Inflammatory macrophage treated with lipopolysaccharide for 1 hour (primary cell): ENCODE results near the gene ENAH.
"Not testable (repeated sequence)": the region's sequence is repeated elsewhere in the genome, so short reads cannot be mapped to it uniquely, and the experiment has no call there.

ENCODE experiments used
- DNase-seq, 2 donors: peaks; one replicate each; pipeline ENCODE4 v3.0.0-alpha.2; 2020 to 2022

Gene ENAH

DNA sequence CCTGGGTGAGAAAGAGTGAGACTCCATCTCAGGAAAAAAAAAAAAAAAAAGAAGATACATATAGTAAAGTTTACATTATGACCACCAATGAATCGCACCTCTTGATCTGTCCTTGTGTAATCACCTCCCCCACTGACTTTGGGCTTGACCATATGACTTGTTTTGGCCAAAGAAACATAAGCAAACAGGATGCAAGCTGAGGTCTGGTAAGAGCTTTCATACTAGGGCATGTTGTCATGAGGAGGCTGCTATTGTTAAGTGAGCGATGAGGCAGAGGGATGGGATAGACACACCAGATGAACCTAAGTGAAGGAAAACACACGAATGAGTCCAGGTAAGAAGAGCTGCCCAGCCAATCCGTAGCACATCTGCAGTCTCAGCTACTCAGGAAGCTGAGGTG is 10.7 kb downstream of the ENAH start:
- DNase-seq: no peak

DNA sequence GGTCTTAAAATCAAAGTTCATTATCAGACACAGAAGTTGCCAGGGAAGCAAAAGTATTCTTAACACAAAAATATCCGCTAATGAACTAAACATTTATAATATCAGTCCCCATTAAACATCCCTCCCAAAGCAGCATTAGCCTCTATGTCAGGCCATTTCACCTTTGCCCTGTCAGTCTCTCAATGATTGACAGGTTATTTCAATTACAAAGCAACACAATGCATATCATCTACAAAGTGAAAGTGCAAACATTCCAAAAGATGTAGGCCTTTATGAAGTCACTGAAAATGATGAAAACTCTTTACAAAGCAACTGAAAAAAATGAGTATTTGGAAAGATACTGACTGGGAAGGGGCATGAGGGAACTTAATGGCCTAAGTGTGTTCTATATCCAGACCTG is 14.1 kb downstream of the ENAH start:
- DNase-seq: no peak

DNA sequence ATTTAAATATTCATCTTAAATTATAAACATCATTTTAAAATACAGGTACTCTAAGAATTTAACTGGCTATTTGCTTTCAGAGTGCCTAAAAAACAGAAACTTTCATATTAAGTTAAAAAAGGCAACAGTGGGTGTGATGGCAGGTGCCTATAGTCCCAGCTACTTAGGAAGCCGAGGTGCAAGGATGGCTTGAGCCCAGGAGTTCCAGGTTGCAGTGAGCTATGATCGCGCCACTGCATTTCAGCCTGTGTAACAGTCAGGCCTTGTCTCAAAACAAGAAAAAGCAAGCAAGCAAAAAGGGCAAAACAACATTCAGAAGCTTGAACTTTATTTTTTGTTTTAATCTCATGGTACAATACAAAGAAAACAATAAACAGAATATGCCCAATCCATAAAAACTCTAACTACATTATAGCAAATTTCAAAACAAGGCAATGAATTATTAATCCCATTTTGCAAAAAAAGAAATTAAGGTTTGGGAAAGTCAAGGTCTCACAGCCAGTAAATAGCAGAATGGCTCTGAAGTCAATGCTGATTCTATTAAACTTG is 15.2 kb downstream of the ENAH start:
- DNase-seq: no peak

DNA sequence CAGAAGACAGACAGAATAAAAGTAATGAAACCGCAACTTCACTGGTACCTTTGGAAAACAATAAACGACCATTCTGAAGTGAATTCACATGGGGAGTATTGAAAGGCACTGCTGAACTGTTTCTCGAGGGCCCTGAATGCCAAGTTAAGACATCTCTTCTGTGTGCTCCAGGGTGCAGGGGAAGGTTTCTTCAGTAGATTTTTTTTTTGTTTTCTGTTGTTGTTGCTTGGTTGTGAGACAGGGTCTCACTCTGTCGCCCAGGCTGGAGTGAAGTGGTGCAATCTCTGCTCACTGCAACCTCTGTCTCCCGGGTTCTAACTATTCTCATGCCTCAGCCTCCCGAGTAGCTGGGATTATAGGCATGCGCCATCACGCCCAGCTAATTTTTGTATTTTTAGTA is 15.9 kb downstream of the ENAH start:
- not testable (repeated sequence) for DNase-seq

DNA sequence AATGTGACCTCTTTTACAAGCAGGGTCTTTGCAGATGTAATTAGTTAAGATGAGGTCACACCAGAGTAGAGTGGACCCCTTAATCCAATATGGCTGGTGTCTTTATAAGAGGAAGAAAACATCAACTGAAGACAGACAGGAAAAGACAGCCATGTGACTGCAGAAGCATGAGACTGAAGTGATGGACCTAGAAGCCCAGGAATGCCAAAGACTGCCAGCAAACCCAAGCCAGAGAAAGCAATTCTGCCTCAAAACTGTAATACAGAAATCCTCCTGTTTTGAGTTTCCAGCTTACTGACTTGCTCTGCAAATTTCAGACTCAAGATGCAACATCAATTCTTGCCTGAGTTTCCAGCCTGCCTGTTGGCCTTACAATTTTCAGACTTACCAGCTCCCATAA is 17.3 kb downstream of the ENAH start:
- no peak for DNase-seq

DNA sequence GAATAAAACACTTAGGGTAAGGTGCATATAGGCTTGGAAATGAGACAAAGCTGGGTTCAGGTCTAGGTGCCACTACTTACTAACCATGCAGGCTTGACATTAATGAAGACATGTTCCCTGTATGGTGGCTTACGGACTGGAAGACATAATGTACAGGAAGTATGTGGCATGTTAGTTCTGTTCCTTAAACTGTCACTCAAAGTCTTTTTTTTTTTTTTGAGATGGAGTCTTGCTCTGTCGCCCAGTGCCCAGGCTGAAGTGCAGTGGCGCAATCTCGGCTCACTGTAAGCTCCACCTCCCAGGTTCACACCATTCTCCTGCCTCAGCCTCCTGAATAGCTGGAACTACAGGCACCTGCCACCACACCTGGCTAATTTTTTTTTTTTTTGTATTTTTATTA is 20.1 kb downstream of the ENAH start:
- not testable (repeated sequence) for DNase-seq

DNA sequence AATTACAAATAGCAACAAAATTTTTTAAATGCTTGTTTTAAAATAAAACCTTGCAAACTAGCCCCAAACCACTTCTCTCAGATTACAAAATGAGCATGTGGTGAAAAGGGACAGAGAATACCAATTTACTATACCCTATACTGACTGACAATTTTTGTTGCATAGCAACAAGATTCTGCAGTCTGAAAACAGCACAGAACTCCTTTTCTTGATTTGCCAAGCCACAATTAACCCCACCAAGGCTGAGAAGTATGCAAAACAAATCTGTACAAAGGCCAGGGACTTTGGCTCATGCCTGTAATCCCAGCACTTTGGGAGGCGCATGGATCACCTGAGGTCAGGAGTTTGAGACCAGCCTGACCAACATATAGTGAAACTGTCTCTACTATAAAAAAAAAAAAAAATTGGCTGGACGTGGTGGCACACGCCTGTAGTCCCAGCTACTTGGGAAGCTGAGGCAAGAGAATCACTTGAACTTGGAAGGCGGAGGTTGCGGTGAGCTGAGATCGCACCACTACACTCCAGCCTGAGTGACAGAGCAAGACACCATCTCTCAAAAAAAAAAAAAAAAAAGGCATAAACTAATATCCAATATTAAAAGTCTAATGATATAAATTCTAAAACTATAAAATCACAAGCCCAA is 21.8 kb downstream of the ENAH start:
- no peak for DNase-seq

DNA sequence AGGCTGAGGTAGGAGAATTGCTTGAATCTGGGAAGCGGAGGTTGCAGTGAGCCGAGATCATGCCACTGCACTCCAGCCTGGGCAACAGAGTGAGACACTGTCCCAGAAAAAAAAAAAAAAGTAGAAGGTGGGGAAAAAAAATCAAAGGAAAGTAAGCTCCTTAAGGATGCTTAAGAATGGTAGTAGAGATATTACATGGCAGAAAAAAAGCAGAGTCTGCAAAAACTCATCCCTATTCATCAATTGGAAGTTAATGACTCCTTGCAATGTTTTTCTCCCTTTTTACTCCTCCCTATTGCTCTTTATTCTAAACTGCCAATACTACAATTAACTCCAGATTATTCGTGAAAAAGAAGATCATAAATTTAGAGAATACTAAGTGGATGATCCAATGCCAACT is 23.4 kb downstream of the ENAH start:
- DNase-seq: no peak

DNA sequence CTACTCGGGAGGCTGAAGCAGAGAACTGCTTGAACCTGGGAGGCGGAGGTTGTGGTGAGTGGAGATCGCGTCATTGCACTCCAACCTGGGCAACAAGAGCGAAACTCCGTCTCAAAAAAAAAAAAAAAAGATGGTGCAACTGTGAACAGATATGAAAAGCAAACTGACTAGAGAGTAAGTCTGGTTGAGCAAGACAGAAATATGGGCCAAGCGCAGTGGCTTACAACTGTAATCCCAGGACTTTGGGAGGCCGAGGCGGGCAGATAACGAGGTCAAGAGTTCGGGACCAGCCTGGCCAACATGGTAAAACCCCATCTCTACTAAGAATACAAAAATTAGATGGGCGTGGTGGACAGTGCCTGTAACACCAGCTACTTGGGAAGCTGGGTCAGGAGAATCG is 24.1 kb downstream of the ENAH start:
- DNase-seq: not testable (repeated sequence)

DNA sequence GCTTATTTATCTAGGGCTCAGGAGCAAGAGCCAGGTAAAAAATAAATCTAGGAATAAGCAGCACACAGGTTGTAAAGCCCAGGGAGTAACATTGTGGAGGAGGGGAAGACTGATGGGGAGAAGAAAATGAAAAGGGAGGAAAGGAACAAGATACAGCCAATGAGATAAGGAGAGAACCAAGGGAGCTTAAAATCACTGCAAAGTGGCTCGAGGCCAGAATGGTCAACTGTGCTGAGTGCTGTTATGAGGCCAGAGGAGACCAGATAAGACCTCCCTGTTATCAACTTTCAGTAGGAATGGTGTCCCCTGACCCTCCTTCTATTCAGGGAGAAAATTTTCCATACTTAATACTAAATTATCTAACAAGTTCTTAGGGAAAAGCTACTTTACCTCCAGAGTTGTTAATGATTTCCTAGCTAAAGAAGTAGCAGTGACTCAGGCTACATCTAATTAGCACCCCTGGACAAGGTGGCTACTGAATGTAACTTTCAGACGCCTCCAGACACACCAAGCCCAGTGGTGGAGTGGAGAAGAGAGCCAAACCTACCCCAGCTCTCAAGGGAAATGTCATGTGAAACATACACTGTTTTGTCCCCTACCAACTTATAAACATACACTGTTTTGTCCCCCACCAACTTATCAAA is 25.5 kb downstream of the ENAH start:
- no peak for DNase-seq

DNA sequence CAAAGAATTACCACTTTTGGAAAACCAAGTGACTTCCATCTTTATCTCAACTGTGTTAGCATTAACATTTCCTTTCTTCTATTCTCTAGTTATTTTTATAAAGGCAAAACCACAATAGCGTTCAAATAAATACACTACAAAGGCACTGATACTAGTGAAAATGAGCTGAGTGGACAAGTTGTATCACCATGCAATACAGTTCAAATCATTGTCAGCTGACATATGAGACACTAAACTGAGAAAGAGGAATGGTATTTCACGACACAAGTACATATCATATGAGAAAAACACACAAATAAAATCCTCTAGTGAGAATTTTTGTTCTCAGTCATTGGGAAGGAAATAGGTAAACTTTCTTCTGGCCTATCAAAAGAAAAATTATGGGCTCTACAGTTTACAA is 26.2 kb downstream of the ENAH start:
- no peak for DNase-seq

DNA sequence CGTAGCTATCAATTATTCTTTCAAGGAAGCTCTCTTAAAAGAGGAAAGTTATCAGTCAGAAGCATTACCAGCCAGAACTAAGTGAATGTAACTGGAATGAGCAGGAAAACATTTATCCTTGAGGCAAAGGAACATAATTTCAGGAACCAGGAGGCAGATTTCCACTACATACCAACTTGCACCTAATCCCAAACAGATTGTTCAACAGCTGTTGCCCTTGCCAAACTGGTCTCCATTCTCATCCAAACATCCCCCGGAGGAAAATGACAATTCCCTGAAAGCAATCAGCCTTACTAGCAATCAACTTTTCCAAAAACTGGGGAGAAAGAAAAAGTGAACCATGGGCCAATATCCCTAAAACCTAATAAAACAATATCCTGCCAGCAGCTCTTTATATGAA is 35.0 kb downstream of the ENAH start:
- DNase-seq: no peak

DNA sequence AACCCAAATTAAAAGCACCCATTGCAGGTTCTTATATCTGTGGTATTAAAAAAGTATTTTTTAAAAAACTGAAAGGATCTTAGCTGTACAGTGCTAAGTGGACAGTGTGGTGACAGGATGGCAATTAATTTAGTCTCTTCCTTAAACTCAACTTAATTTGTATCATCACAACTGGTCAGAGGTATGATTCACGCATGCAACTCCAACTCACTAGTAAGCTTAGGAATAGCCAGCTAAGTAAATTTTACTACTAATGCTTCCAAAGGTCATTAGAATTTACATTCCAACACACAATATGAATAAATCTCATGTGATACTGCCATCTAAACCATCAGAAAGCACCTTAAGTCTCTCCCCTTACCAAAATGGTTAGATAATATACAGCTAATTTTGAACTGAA is 35.4 kb downstream of the ENAH start:
- DNase-seq: no peak

DNA sequence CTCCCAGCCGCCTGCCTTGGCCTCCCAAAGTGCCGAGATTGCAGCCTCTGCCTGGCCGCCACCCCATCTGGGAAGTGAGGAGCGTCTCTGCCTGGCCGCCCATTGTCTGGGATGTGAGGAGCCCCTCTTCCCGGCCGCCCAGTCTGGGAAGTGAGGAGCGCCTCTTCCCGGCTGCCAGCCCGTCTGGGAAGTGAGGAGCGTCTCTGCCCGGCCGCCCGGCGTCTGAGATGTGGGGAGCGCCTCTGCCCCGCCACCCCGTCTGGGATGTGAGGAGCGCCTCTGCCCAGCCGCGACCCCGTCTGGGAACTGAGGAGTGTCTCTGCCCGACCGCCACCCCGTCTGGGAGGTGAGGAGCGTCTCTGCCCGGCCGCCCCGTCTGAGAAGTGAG is 37.5 kb downstream of the ENAH start:
- DNase-seq: not testable (repeated sequence)

DNA sequence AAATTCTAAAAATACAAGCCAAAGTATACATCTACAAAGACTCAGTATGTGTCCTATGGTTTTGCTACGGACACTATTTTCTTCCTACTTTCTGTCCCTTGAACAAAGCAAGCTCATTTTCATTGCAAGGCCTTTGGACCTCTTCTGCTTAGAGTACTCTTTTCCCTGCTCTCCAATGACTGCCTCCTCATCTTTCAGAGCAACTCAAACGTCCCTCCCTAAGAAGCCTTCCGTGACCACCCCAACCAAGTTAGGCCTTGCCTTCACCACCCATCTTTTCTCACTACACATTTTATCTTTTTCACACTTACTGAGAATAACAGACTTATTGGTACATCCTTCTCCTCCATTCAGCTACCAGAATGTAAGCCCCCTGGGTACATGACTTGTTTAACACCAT is 39.9 kb downstream of the ENAH start:
- no peak for DNase-seq

DNA sequence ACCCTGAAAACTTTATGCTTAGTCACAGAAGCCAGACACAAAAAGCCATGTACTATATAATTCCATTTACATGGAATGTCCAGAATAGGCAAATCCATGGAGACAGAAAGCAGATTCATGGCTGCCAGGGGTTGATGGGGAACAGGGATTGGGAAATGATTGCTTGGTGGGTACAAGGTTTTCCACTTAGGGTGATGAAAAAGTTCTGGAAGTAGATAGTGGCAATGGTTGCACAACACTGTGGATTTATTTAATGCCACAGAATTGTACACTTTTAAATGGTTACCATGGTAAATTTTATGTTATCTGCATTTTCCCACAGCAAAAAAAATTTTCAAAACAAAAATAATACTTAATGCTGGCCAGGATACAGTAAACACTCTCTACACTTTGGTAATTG is 40.6 kb downstream of the ENAH start:
- no peak for DNase-seq

DNA sequence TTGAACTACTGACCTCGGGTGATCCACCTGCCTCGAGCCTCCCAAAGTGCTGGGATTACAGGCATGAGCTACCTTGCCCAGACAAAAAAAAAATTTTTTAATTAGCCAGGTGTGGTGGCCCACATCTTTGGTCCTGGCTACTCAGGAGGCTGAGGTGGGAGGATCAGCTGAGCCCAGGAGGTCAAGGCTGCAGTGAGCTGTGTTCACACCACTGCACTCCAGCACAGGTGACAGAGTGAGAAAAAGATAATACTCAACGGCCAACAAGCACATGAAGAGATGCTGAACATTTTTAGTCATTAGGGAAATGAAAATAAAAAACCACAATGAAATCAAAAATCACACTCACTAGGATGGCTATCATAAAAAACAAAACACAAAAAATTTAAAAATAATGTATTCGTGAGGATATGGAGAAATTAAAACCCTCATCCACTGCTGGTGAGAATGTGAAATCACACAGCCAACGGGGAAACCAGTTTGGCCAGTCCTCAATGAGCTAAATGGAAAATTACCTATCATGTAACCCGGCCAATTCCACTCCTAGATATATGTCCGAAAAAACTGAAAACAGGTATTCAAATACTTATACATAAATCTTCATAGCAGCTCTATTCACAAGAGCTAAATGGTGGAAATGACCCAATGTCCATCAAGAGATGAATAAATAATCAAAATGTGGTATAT is 41.2 kb downstream of the ENAH start:
- no peak for DNase-seq

DNA sequence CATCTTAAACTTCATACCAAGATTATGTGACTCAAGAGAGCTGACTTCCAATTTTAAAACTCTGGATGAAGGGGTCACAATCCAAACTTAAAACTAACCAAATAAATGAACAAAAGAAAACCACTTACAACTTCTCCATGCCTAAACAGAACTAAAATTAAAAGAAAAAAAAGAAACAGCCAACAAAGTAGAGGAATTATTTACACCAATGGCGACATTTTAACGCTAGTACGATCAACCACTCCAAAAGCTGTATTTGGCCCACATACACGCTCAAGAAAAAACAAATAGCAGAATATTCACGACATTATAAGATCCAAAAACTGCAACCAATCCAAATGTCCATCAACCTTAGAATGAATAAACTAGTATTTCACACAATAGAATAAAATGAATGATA is 42.4 kb downstream of the ENAH start:
- DNase-seq: no peak

DNA sequence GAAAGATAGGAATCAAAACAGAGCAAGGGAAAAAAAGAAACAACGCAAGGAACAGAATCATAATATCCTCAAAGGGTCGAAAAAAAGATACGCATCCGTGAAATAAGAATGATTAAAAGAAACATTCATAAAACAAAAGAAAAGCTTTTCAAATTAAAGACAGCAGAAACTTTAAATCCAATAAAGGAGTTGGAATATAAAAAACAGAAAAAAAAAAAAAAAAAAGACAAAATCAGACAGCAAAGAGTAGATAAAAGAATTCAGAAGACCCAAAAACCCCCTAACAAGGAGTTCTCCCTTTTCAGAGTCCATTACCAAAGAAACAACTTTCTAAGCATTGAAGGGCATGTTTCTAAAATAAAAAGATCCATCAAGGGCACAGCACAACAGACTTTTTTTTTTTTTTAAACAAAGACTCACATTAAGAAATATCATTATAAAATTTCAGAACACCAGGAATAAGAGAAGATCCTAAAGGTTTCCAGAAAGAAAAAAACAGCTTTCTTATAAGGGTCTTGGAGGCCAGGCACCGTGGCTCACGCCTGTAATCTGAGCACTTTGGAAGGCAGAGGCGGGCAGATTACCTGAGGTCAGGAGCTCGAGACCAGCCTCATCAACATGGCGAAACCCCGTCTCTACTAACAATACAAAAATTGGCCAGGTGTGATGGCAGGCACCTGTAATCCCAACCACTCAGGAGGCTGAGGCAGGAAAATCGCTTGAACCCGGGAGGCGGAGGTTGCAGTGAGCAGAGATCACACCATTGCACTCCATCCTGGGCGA is 44.7 kb downstream of the ENAH start:
- no peak for DNase-seq

DNA sequence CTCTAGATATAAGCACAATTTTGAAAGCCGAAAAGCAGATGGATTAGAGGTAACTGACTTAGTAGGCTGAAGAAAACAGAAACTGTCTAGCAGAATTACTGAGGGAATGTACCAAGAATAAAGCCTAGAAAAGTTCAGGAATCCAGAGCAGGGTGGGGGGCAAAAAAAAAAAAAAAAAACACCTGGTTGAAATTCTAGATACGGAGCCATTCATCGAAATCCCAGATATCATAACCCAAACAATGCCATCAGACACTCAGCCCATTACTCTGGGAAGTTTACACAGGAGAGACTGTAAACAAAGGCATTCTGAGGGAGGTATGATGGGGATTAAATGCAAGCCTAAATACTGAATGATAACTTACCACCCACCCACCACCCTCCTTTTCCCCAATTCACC is 45.6 kb downstream of the ENAH start:
- DNase-seq: no peak

DNA sequence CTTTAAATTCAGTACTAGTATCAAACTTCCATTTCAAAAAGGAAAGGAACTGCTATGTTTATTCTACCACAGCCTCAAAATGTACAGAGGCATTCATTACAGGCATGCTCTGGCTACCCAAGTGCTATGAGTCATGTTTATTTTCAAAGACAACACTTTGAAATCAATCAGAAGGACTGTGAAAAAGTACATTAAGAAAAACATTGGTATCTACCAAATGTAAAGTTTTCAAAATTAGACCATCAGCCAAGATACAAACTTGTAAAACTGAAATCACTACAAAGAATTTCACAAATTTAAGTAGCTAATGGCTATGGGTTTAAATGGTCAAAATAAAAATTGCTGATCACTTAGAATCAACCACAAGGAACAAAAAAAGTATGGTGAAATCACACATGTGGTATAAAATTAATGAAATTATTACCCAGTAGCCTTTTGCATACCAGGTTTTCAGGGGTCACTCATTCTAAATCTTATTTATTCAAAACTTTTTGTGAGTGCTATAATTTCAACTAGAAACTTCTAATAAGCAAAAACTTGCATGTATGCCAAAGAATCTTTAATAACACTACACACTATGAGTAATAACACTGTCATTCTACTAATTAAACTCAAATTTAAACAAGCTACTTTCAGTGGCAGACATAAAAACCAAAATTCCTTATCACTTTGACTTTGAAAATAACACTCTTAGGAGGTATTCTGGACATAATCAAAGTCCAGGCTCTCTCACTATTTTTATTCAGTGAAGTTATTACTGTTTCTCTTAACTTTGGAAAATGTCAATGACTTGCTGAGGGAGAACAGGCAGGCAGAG is 49.2 kb downstream of the ENAH start:
- DNase-seq: no peak

DNA sequence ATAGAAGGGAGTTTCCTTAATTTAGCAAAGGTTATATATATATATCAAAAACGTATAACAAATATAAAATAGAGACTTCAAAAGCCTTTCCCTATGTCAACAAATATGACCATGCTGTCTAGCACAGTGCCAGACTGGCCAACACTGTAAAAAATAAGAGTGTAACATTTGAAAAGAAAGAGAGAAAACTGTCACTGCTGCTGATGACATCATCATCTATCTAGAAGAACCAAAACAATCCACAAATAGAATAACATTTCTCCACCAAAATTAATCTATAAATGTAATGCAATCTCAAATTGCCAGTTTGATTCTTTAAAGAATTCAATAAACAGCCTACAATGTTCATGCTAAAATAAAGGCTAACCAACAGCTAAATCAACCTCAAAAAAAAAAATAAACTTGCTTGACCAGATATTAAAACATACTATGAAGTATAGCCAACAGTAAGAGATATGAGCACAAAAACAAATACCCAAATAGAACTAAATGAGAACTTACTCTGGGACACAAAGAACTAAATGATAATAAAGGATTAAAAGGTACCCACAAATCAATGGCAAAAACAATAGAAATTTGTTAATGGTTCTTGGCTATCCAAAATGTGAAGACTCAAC is 50.2 kb downstream of the ENAH start:
- DNase-seq: no peak
